Measurements from ENCODE around the gene LINC00632. TPM values are rescaled to one million over a fixed set of nuclear protein-coding genes. Genes with fewer than 3 reads are reported as not detected.

The LINC00632 gene
- total RNA-seq, 1 donor from 2014 or later, result 626 TPM

DNA sequence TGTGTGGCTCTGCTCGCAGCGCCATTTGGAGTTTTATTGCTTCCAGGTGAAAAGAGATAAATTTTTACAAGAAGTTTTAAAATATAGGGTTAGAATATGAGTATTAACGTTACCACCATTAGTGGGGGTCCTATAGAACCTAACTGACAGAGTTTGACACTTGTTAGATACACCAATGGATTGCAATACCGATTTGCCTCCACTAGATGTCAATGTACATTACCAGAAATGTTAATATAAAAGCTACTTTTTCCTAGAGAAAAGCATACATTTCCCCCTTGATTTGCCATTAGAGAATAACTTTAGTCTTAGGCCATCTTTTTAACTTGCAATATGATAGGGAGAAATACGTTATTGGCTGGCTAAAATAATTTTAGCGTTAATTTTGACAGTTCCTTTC is 108.4 kb downstream of the LINC00632 start:
- peaks cover 21% of the 10 kb centered on the region for H3K4me1 Mint-ChIP-seq (ENCODE audit: low read depth)
- H3K4me3 Mint-ChIP-seq (ENCODE audit: unreplicated experiment), result no peak overlapping the region
- peaks cover 14% of the 10 kb centered on the region for H3K9me3 Mint-ChIP-seq (ENCODE audit: low read depth)
- DNase-seq (ENCODE audit: low spot score), result no peak
- no peak overlapping the region for H3K27ac Mint-ChIP-seq (ENCODE audit: unreplicated experiment)
- TF ChIP-seq, protein P1, sequence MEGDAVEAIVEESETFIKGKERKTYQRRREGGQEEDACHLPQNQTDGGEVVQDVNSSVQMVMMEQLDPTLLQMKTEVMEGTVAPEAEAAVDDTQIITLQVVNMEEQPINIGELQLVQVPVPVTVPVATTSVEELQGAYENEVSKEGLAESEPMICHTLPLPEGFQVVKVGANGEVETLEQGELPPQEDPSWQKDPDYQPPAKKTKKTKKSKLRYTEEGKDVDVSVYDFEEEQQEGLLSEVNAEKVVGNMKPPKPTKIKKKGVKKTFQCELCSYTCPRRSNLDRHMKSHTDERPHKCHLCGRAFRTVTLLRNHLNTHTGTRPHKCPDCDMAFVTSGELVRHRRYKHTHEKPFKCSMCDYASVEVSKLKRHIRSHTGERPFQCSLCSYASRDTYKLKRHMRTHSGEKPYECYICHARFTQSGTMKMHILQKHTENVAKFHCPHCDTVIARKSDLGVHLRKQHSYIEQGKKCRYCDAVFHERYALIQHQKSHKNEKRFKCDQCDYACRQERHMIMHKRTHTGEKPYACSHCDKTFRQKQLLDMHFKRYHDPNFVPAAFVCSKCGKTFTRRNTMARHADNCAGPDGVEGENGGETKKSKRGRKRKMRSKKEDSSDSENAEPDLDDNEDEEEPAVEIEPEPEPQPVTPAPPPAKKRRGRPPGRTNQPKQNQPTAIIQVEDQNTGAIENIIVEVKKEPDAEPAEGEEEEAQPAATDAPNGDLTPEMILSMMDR (IDR thresholded peaks at IDR 0.05), result peak; percentile 80
- peaks cover 18% of the 10 kb centered on the region for H3K27me3 Mint-ChIP-seq (ENCODE audit: low read depth)
- no peaks in the 10 kb centered on the region for H3K36me3 Mint-ChIP-seq (ENCODE audit: low read depth)

- H3K27ac Mint-ChIP-seq (ENCODE audit: unreplicated experiment), result no peak overlapping the region
- TF ChIP-seq, protein P1 (IDR thresholded peaks at IDR 0.05), result no peak
- H3K27me3 Mint-ChIP-seq (ENCODE audit: low read depth), result peaks cover 20% of the 10 kb centered on the region
- peaks cover 8% of the 10 kb centered on the region for H3K4me1 Mint-ChIP-seq (ENCODE audit: low read depth)
- no peaks in the 10 kb centered on the region for H3K36me3 Mint-ChIP-seq (ENCODE audit: low read depth)
- no peak overlapping the region for H3K4me3 Mint-ChIP-seq (ENCODE audit: unreplicated experiment)
- no peak for DNase-seq (ENCODE audit: low spot score)
- no peaks in the 10 kb centered on the region for H3K9me3 Mint-ChIP-seq (ENCODE audit: low read depth)
Observed at GRCh38 chrX:140821280-140821679, 111.7 kb downstream of the LINC00632 start.

DNA sequence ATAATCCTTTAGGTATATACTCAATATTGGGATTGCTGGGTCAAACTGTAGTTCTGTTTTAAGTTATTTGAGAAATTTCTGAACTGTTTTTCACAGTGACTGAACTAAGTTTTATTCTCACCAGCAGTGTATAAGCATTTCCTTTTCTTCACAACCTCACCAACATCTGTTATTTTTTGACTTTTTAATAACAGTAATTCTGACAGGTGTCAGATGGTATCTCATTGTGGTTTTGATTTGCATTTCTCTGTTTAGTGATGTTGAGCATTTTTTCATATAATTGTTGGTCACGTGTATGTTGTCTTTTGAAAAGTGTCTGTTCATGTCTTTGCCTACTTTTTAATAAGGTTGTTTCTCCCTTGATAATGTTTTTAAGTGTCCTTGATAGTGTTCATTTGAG is 112.6 kb downstream of the LINC00632 start:
- Mint-ChIP-seq H3K36me3 (ENCODE audit: low read depth) (no peaks in the 10 kb centered on the region), H3K27me3 (ENCODE audit: low read depth) (peaks cover 20% of the 10 kb centered on the region), H3K27ac (ENCODE audit: unreplicated experiment) (no peak overlapping the region), H3K4me3 (ENCODE audit: unreplicated experiment) (no peak overlapping the region), H3K4me1 (ENCODE audit: low read depth) (peaks cover 7% of the 10 kb centered on the region), H3K9me3 (ENCODE audit: low read depth) (no peaks in the 10 kb centered on the region)
- TF ChIP-seq, protein P1 (IDR thresholded peaks at IDR 0.05), result no peak
- DNase-seq (ENCODE audit: low spot score), result no peak

GRCh38 chrX:140822861-140823260 is 113.3 kb downstream of the LINC00632 start:
- H3K9me3 Mint-ChIP-seq (ENCODE audit: low read depth), result no peaks in the 10 kb centered on the region
- DNase-seq (ENCODE audit: low spot score), result no peak

GRCh38 chrX:140836874-140837273 is 127.3 kb downstream of the LINC00632 start:
- Mint-ChIP-seq H3K27ac (ENCODE audit: unreplicated experiment) (no peak overlapping the region), H3K4me3 (ENCODE audit: unreplicated experiment) (no peak overlapping the region), H3K27me3 (ENCODE audit: low read depth) (no peaks in the 10 kb centered on the region), H3K36me3 (ENCODE audit: low read depth) (no peaks in the 10 kb centered on the region), H3K9me3 (ENCODE audit: low read depth) (peaks cover 10% of the 10 kb centered on the region), H3K4me1 (ENCODE audit: low read depth) (no peaks in the 10 kb centered on the region)
- no peak for DNase-seq (ENCODE audit: low spot score)
- TF ChIP-seq, protein P1 (IDR thresholded peaks at IDR 0.05), result no peak

More at GRCh38 chrX:140822861-140823260, 113.3 kb downstream of the LINC00632 start:
- Mint-ChIP-seq H3K36me3 (ENCODE audit: low read depth) (no peaks in the 10 kb centered on the region), H3K4me1 (ENCODE audit: low read depth) (peaks cover 7% of the 10 kb centered on the region), H3K27ac (ENCODE audit: unreplicated experiment) (no peak overlapping the region), H3K27me3 (ENCODE audit: low read depth) (peaks cover 20% of the 10 kb centered on the region), H3K4me3 (ENCODE audit: unreplicated experiment) (no peak overlapping the region)
- TF ChIP-seq, protein P1 (IDR thresholded peaks at IDR 0.05), result no peak

Other genes with a start within 250 kb of the LINC00632 start
- not detected in 3 replicates for gene SOX3, start 204.7 kb upstream of the LINC00632 start, total RNA-seq

Data from chondrocyte (in vitro differentiated cells).